Astrocyte (in vitro differentiated cells and primary cell): ENCODE results near the gene MXD3.

ENCODE experiments used
- CTCF ChIP-seq: IDR thresholded peaks from 2 replicates; pipeline ENCODE4 v1.5.1; 2011; ENCODE audit warnings: low read depth, mild to moderate bottlenecking, inconsistent platforms, low read length, moderate library complexity; ENCODE audit not compliant: insufficient read depth
- EZH2 ChIP-seq: IDR thresholded peaks from 2 replicates; pipeline ENCODE4 v1.6.1; 2012; ENCODE audit warnings: mild to moderate bottlenecking, low read length, inconsistent platforms; ENCODE audit not compliant: insufficient read depth

GRCh38 chr5:177309351-177310191 lies 2.1 kb downstream of the MXD3 start:
- TF ChIP-seq EZH2, result no peak
- peak; percentile 81 for TF ChIP-seq CTCF
